ENCODE data around the gene TRANK1.
A peak's percentile ranks its signal among the peaks of the same experiment; 100 is the strongest.

The TRANK1 gene

DNA sequence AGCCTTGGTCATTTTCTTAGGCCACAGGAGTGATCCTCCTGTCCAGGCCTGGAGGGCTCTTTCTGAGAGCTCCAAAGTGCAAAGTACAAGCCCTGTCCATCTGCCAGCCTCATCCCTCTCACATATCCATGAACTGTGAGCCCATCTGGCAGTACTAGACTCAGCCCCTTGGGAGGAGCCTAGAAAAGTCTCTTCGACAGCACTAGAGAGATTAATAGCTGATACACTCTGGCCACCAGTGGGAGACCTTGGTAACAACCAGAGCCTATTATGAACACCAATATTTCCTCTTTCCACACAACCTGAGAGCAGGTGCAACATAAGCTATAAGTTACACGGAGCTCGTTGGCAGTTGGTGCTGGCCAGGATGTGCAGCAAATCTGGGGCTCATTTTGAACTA, 121.0 kb downstream of the TRANK1 start:
- Mint-ChIP-seq H3K36me3 (peaks cover 8% of the 10 kb centered on the region), H3K4me3 (no peak overlapping the region), H3K4me1 (no peaks in the 10 kb centered on the region), H3K9me3 (no peaks in the 10 kb centered on the region), H3K27me3 (no peaks in the 10 kb centered on the region), H3K27ac (peak overlapping the region; percentile 55)

DNA sequence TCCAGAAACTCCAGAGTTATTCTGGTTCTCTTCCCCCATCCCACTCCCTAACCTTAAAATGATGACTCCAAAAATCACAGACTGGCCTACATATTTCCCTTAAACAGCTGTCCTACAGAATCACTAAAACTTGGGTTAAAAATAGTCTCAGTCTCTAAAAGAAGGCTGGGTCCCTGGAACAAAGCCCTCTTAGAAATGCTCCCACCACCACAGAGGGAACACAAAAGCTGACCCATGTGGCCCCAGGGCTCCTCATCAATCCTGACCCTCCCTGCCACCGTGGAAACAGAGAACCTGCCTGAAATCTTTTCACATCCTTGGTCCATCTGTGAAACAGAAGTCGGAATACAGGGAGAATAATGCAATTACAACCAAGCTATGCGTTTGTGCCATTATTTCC, 124.8 kb downstream of the TRANK1 start:
- Mint-ChIP-seq H3K27ac (no peak overlapping the region), H3K4me3 (no peak overlapping the region), H3K9me3 (no peaks in the 10 kb centered on the region)

DNA sequence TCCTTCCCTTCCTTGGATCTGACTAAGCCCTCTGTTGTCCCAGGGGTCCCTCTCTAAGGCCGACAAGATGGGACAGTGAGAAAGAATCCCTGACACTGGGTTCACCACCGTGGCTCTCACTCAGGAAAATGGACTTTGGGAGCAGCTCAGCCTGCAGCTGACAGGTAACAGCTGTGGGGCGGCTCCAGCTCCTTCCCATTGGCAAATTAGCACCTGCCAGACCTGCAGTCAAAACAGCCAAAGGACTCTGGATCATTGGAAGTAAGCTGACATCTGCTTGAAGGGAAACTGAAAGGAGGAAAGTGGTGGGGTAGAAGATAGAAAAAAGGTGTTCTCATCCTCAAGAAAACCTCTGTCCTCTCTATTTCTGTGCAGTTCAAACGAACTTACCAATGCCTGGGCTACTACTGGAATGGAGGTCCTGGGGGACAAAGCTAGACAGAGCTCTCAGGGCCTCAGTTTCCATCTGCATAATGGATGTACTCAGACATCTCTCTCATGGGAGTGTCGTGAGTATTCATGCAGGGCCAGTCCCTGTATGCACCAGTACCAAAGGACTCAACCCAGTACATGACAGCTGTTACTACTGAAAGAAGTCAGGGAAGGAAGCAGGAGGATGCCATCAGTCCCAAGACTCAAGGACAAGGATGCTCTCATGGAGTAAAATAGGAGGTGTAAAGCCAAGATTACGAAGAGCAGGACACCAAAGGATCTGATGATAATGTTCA, 126.9 kb downstream of the TRANK1 start:
- no peaks in the 10 kb centered on the region for H3K9me3 Mint-ChIP-seq
- H3K4me1 Mint-ChIP-seq, result no peaks in the 10 kb centered on the region
- no peak overlapping the region for H3K4me3 Mint-ChIP-seq
- H3K36me3 Mint-ChIP-seq, result peaks cover 3% of the 10 kb centered on the region
- no peaks in the 10 kb centered on the region for H3K27me3 Mint-ChIP-seq
- H3K27ac Mint-ChIP-seq, result no peak overlapping the region

More for the DNA sequence above, 124.8 kb downstream of the TRANK1 start:
- H3K4me1 Mint-ChIP-seq, result no peaks in the 10 kb centered on the region
- peaks cover 3% of the 10 kb centered on the region for H3K36me3 Mint-ChIP-seq
- no peaks in the 10 kb centered on the region for H3K27me3 Mint-ChIP-seq

DNA sequence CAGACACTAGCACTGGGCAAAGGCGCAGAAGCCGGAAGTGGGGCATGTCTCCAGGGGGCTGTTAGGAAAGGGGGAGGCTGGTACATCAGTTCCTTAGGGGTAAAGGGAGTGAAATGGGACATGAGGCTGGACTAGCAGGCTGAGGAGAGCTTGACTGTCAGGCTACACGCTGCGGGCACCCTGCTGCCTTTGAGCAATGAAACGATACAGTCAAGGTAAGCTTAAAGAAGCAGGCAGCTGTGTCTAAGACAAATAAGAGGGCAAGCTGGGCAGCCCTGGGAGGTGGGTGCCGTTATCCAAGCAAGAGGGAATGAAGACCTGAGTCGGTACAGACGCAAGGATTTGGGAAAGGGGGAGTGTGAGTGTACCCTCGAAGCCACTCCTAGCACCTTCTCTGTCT, 129.5 kb downstream of the TRANK1 start:
- Mint-ChIP-seq H3K4me1 (no peaks in the 10 kb centered on the region), H3K4me3 (no peak overlapping the region), H3K9me3 (no peaks in the 10 kb centered on the region), H3K27ac (no peak overlapping the region), H3K27me3 (no peaks in the 10 kb centered on the region), H3K36me3 (no peaks in the 10 kb centered on the region)

DNA sequence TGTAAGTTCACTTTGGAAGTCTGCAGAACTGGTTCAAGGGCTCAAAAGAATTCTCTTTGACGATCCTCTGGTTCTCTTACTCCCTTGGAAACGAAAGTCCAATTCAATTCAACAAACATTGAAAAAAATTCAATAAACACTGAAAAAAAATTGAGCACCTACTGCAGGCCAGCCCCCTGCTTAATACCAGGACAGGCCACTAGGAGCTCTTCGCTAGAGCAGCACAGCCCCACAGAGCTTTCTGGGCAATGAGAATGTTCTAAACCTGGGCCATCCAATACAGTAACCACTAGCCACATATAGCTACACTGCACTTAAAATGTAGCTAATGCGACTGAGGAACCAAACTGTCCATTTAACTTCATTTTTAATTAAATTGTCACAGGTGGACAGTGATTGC, 130.1 kb downstream of the TRANK1 start:
- no peaks in the 10 kb centered on the region for H3K4me1 Mint-ChIP-seq
- H3K27ac Mint-ChIP-seq, result no peak overlapping the region
- H3K27me3 Mint-ChIP-seq, result no peaks in the 10 kb centered on the region
- H3K36me3 Mint-ChIP-seq, result no peaks in the 10 kb centered on the region
- H3K9me3 Mint-ChIP-seq, result no peaks in the 10 kb centered on the region
- no peak overlapping the region for H3K4me3 Mint-ChIP-seq

DNA sequence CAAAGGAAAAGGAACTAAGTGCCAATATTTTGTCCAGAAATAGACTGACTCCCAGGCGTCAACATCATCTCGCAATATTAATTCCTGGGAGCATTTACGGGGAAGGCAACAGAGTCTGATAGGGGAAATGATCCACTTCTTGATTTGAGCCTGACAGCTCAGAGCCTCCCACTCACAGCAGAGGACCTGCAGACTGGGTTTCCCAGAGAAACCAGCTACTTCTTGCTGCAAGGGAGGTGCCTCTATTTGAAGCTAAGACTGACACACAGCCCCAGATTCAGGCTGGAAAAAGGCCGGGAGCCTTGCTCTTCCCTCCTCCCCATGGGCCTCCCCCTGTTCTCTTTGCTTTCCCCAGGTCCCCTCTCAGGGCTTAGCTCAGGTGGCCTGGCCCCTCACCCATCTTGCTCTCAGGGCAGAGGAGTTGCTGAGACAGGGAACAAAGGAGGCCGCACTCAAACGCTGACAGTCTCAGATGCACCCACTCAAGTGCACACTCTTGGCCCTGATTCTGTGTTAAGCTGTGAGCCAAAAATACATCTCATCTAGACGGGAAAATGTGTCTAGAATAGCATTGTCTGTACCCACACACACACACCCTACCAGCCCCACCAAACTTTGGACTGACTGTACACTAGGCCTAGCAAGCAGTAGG, 130.7 kb downstream of the TRANK1 start:
- H3K4me1 Mint-ChIP-seq, result no peaks in the 10 kb centered on the region
- no peaks in the 10 kb centered on the region for H3K27me3 Mint-ChIP-seq
- no peak overlapping the region for H3K27ac Mint-ChIP-seq
- H3K9me3 Mint-ChIP-seq, result no peaks in the 10 kb centered on the region
- H3K4me3 Mint-ChIP-seq, result no peak overlapping the region
- H3K36me3 Mint-ChIP-seq, result no peaks in the 10 kb centered on the region

DNA sequence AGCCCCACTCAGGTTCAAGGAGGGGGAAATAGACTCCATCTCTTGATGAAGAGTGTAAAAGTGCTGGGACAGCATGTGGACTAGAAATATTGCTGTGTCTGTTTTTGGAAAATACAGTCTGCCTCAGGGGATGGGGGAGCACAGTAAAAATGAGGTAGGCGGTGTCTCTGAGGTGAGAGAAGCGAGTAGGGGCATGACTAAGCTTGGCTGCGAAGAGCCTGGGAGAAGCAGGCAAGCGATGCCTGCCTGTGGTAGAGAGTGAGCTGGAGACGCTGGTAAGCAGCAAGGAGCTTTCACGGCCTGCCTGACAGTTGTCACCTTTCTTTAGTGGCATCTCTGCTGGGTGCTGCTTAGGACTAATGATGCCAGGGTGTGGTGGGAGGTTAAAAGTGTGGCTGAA, 131.5 kb downstream of the TRANK1 start:
- no peak overlapping the region for H3K4me3 Mint-ChIP-seq
- peaks cover 2% of the 10 kb centered on the region for H3K36me3 Mint-ChIP-seq
- no peaks in the 10 kb centered on the region for H3K4me1 Mint-ChIP-seq
- no peaks in the 10 kb centered on the region for H3K9me3 Mint-ChIP-seq
- no peak overlapping the region for H3K27ac Mint-ChIP-seq
- peaks cover 4% of the 10 kb centered on the region for H3K27me3 Mint-ChIP-seq

DNA sequence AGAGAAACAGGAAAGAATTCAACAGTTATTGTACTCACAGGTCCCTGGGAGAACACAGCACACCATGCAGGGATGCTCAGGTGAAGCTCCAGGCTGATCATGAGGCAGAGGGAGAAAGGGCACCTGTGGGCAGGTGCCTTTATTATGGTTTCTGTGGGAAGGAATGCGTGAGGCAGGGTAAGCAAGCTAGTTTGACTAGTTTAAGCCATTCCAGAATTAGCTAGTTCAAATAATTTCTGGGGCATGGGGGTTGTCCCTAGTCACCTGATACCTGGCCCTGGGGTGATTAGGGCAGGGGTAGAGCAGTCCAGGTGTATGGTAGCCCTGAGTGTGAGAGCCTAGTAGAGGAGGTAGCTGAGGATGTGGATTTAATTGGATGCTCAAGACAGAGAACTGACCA, 132.6 kb downstream of the TRANK1 start:
- Mint-ChIP-seq H3K36me3 (peaks cover 2% of the 10 kb centered on the region), H3K9me3 (no peaks in the 10 kb centered on the region), H3K27me3 (peaks cover 4% of the 10 kb centered on the region), H3K4me1 (no peaks in the 10 kb centered on the region), H3K4me3 (no peak overlapping the region), H3K27ac (no peak overlapping the region)

DNA sequence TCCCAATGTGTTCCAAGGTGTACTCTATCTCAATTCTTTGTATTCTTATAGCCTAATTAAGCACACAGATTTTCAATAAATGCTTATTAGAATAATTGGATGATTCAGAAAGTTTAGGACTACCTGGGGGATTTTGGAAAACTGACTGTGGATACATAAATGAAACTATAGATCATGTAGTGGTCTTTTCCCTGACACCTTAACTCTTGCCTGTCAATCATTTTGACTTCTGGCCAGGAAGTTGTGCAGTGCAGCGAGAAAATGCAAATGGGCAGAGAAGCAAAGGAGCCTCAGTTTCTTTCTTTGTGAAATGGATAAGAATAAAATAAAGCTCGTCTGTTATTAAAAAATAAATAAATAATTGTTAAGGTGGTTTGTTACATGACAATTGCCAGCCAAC, 133.1 kb downstream of the TRANK1 start:
- Mint-ChIP-seq H3K27ac (no peak overlapping the region), H3K4me3 (no peak overlapping the region), H3K9me3 (peaks cover 2% of the 10 kb centered on the region), H3K36me3 (peaks cover 2% of the 10 kb centered on the region), H3K4me1 (no peaks in the 10 kb centered on the region), H3K27me3 (peaks cover 4% of the 10 kb centered on the region)

DNA sequence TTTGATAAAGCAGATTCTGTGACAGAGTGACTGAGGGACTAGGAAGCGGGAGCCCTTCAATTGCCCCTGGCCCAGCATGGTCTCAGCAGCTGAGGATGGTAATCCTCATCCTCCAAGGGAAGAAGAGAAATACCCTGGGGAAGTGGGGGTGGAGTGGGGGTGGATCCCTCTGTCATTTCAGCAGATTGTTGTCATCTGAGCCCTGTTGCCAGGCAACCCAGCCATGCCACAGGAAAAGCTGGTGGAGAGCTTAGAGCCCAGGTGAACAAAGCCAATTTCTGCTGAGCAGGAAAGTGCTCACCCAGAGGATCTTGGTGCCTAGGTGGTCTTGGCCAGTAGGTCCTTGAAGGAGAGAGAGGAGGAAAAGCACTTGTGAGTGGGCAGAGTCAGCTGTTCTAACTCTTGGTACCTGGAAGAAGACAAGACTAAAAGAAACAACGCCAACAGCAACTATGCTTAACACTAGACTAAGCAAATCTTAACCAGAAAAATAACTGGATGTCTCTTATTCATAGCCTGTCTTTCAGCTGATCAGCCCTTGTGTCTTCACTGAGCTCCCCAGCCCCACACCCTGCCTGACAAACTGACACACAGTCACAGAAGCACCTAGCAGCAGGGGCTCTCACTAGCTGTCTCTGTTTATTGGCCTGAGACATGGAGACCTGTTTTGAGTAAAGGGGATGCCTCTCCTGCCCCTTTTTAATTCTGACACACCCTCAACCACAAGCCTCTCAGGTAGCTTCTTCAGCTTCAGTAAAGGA, 140.4 kb downstream of the TRANK1 start:
- peaks cover 12% of the 10 kb centered on the region for H3K9me3 Mint-ChIP-seq
- H3K4me1 Mint-ChIP-seq, result no peaks in the 10 kb centered on the region
- H3K36me3 Mint-ChIP-seq, result peaks cover 6% of the 10 kb centered on the region
- H3K27me3 Mint-ChIP-seq, result peaks cover 20% of the 10 kb centered on the region
- no peak overlapping the region for H3K4me3 Mint-ChIP-seq
- no peak overlapping the region for H3K27ac Mint-ChIP-seq

DNA sequence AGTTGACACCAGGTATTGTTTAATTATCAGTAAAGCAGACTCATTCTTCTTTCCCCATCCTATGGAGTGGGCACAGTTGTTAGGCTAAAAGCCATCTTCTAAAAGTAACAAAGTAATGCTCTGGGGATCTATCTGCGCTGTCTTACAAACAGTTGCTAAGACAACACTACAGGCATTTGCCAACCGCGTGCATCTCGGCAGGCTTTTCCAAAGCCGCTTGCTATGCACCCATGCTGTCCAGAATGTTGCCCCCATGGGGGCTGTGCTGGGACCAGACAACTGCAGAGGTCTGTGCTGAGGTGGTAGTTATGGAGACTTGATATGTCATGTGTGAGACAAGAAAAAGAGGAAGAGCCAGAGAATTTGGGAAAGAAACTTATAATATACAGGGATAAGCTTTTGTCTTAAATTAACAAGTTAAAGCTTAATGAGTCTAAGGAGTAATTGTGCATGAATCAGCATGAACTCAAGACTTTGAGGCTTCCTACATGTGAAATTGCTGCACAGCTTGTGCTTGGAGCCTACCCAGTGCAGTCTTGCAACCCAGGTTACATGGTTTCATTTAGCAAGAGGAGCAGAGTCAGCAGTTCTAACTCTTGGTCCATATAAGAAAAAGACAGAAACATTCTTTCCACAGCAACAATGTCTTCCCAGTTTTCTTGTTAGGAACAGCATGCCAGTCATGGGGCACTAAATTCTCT, 141.6 kb downstream of the TRANK1 start:
- H3K4me3 Mint-ChIP-seq, result no peak overlapping the region
- H3K4me1 Mint-ChIP-seq, result no peaks in the 10 kb centered on the region
- peaks cover 12% of the 10 kb centered on the region for H3K9me3 Mint-ChIP-seq
- peaks cover 4% of the 10 kb centered on the region for H3K36me3 Mint-ChIP-seq
- H3K27me3 Mint-ChIP-seq, result peaks cover 16% of the 10 kb centered on the region
- no peak overlapping the region for H3K27ac Mint-ChIP-seq

DNA sequence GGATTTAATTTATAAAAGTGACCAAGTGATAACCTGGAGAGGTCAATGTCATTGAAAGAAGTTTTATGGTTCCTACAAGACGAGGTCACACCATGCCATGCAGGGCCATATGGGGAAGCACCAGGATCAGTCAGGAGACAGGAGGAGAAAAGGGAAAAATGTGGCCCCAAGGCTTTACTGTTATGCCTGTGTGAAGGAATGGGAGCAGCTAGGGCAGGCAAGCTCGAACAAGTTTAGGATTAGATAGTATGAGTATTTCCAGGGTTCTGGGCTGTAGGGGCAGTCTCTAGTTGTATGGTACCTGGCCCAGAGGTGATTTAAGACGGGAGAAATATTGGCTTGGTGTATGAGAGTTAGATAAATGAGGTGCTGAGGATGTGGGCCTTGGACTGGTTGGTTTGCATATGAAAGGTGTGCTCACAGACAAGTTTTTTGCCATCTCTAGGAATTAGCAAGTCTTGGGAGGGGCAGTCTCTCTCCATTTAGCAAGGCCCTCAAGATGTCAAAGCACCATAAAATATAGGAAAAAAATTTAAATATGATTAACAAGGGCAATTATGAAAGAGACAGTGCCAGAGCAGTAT, 144.2 kb downstream of the TRANK1 start:
- no peaks in the 10 kb centered on the region for H3K36me3 Mint-ChIP-seq
- H3K27ac Mint-ChIP-seq, result no peak overlapping the region
- H3K4me1 Mint-ChIP-seq, result no peaks in the 10 kb centered on the region
- H3K4me3 Mint-ChIP-seq, result no peak overlapping the region
- no peaks in the 10 kb centered on the region for H3K9me3 Mint-ChIP-seq
- peaks cover 11% of the 10 kb centered on the region for H3K27me3 Mint-ChIP-seq

DNA sequence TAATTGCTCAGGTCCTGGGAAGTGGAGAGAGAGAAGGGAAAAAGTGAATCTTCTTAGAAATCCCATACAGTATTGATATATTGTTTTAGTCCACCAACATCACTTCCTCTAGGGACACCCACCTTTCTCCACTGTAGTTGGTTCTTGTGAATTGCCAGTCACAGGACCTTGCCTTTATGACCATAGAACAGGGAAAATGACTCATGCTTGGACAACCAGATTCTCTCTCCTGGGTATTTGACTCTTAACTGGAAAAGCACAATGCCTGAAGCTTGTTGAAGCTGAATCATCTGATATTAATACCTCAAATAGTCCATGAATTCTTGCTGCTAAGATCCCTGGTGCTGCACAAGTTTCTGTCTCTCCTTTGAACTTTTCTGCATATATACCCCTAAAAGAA, 148.0 kb downstream of the TRANK1 start:
- no peaks in the 10 kb centered on the region for H3K4me1 Mint-ChIP-seq
- H3K36me3 Mint-ChIP-seq, result no peaks in the 10 kb centered on the region
- no peaks in the 10 kb centered on the region for H3K9me3 Mint-ChIP-seq
- H3K27me3 Mint-ChIP-seq, result peaks cover 6% of the 10 kb centered on the region
- no peak overlapping the region for H3K4me3 Mint-ChIP-seq
- H3K27ac Mint-ChIP-seq, result no peak overlapping the region

DNA sequence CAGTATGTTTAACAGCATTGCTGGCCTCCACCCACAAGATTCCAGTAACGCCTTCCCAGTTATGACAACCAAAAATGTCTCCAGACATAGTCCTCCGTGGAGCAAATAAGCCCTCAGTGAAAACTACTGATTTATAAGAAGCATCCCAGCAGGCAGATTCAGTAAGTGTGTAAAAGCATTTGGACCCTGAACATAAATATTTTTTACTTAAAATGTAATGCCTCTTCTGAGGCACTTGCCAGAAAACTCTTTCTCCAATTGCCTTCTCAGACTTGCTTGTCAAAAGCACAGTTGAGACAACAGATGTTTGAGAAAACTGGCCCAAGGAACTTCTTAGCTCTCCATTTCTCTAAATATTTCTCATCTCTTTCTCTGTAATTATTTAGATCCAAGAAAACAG, 148.7 kb downstream of the TRANK1 start:
- no peaks in the 10 kb centered on the region for H3K4me1 Mint-ChIP-seq
- H3K36me3 Mint-ChIP-seq, result no peaks in the 10 kb centered on the region
- no peak overlapping the region for H3K4me3 Mint-ChIP-seq
- no peaks in the 10 kb centered on the region for H3K9me3 Mint-ChIP-seq
- H3K27me3 Mint-ChIP-seq, result no peaks in the 10 kb centered on the region
- no peak overlapping the region for H3K27ac Mint-ChIP-seq

DNA sequence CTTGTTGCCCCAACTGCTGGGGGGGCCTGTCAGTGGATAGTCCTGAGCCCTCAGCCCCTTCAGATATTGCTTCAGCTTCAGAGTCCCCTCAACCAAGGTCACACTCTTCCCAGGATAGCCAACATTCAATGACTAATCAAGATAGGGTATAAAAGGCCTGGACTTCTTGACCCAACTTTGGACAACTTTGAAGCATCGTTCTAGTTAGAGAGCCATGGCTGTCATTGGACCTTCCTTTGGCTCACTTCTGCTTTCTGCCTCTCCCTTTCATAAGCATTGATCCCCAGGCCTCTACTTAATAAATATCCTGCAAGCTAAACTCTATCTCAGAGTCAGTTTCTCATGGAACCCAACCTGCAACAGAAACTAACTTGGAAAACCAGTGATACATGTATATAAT, 149.2 kb downstream of the TRANK1 start:
- H3K27ac Mint-ChIP-seq, result no peak overlapping the region
- H3K4me3 Mint-ChIP-seq, result no peak overlapping the region
- no peaks in the 10 kb centered on the region for H3K27me3 Mint-ChIP-seq
- no peaks in the 10 kb centered on the region for H3K4me1 Mint-ChIP-seq
- H3K36me3 Mint-ChIP-seq, result no peaks in the 10 kb centered on the region
- no peaks in the 10 kb centered on the region for H3K9me3 Mint-ChIP-seq
